ENCODE data around the gene ZCWPW1. TPM values are rescaled to one million over a fixed set of nuclear protein-coding genes. Genes with fewer than 3 reads are reported as not detected.
A peak's percentile ranks its signal among the peaks of the same experiment; 100 is the strongest.
"Not testable (repeated sequence)": the region's sequence is repeated elsewhere in the genome, so short reads cannot be mapped to it uniquely, and the experiment has no call there.

ZCWPW1 gene
- total RNA-seq, 2 donors from 2014 or later: 5.5 to 34.6 TPM

- H3K36me3 ChIP-seq: no peaks in the 10 kb centered on the region
- no peak for DNase-seq (ENCODE audit: low spot score)
- WGBS: 86% methylated on average over 13 of the region's 13 CpGs
- no peak for TF ChIP-seq POLR2AphosphoS5 (IDR thresholded peaks at IDR 0.05)
- TF ChIP-seq CTCF (IDR thresholded peaks at IDR 0.05): no peak
- no peak for TF ChIP-seq POLR2A (IDR thresholded peaks at IDR 0.05)
- H3K4me3 ChIP-seq: no peak overlapping the region
- H3K4me1 ChIP-seq (replicated peaks): no peaks in the 10 kb centered on the region
- intact Hi-C loops (cut with DNase I): no loop called here
- H3K9me3 ChIP-seq: no peaks in the 10 kb centered on the region
- no peak overlapping the region for H3K27ac ChIP-seq
- no peaks in the 10 kb centered on the region for H3K27me3 ChIP-seq (replicated peaks; ENCODE audit: insufficient read depth)
Measured at GRCh38 chr7:100449190-100449795, 20.8 kb upstream of the ZCWPW1 start.

GRCh38 chr7:100447363-100447762, 18.9 kb upstream of the ZCWPW1 start:
- H3K27me3 ChIP-seq (replicated peaks; ENCODE audit: insufficient read depth); H3K4me3 ChIP-seq; intact Hi-C loops (cut with DNase I); DNase-seq (ENCODE audit: low spot score); H3K36me3 ChIP-seq; H3K27ac ChIP-seq; H3K9me3 ChIP-seq; H3K4me1 ChIP-seq (replicated peaks): not testable (repeated sequence)
- WGBS: 97% methylated on average over 8 of the region's 8 CpGs

GRCh38 chr7:100446040-100446439, 17.5 kb upstream of the ZCWPW1 start:
- H3K36me3 ChIP-seq: no peaks in the 10 kb centered on the region
- TF ChIP-seq CTCF (IDR thresholded peaks at IDR 0.05) (no peak), POLR2A (IDR thresholded peaks at IDR 0.05) (no peak), POLR2AphosphoS5 (IDR thresholded peaks at IDR 0.05) (no peak)
- H3K27me3 ChIP-seq (replicated peaks; ENCODE audit: insufficient read depth): no peaks in the 10 kb centered on the region
- no peak for DNase-seq (ENCODE audit: low spot score)
- H3K4me1 ChIP-seq (replicated peaks): no peaks in the 10 kb centered on the region
- no peak overlapping the region for H3K27ac ChIP-seq
- no peak overlapping the region for H3K4me3 ChIP-seq
- WGBS: 77% methylated on average over 2 of the region's 2 CpGs
- intact Hi-C loops (cut with DNase I): no loop called here
- no peaks in the 10 kb centered on the region for H3K9me3 ChIP-seq

GRCh38 chr7:100444311-100445278, 16.1 kb upstream of the ZCWPW1 start:
- Histone ChIP-seq H3K4me1 (replicated peaks) (no peaks in the 10 kb centered on the region), H3K9me3 (no peaks in the 10 kb centered on the region), H3K27me3 (replicated peaks; ENCODE audit: insufficient read depth) (no peaks in the 10 kb centered on the region), H3K27ac (peak overlapping the region in 1 of 2 donors; percentile 31), H3K4me3 (no peak overlapping the region), H3K36me3 (no peaks in the 10 kb centered on the region)
- 51% methylated on average over 14 of the region's 14 CpGs for whole genome bisulfite sequencing
- no peak for DNase-seq (ENCODE audit: low spot score)
- TF ChIP-seq POLR2AphosphoS5 (IDR thresholded peaks at IDR 0.05) (peak; percentile 32), CTCF (IDR thresholded peaks at IDR 0.05) (no peak), POLR2A (IDR thresholded peaks at IDR 0.05) (no peak)
- intact Hi-C loops (cut with DNase I): no loop called here

- intact Hi-C loops (cut with DNase I): no loop called here
Measured at GRCh38 chr7:100443096-100443840, 14.8 kb upstream of the ZCWPW1 start.

More at GRCh38 chr7:100443096-100443840, 14.8 kb upstream of the ZCWPW1 start:
- H3K9me3 ChIP-seq: no peaks in the 10 kb centered on the region
- no peak overlapping the region for H3K27ac ChIP-seq
- TF ChIP-seq POLR2AphosphoS5 (IDR thresholded peaks at IDR 0.05) (no peak), POLR2A (IDR thresholded peaks at IDR 0.05) (no peak), CTCF (IDR thresholded peaks at IDR 0.05) (no peak)
- no peaks in the 10 kb centered on the region for H3K4me1 ChIP-seq (replicated peaks)
- H3K27me3 ChIP-seq (replicated peaks; ENCODE audit: insufficient read depth): no peaks in the 10 kb centered on the region
- no peak overlapping the region for H3K4me3 ChIP-seq
- 92% methylated on average over 9 of the region's 9 CpGs for WGBS
- no peak for DNase-seq (ENCODE audit: low spot score)
- H3K36me3 ChIP-seq: no peaks in the 10 kb centered on the region

Data from prostate gland (tissue), 2 donors.